ENCODE data around the gene RTN1.

The RTN1 gene

DNA sequence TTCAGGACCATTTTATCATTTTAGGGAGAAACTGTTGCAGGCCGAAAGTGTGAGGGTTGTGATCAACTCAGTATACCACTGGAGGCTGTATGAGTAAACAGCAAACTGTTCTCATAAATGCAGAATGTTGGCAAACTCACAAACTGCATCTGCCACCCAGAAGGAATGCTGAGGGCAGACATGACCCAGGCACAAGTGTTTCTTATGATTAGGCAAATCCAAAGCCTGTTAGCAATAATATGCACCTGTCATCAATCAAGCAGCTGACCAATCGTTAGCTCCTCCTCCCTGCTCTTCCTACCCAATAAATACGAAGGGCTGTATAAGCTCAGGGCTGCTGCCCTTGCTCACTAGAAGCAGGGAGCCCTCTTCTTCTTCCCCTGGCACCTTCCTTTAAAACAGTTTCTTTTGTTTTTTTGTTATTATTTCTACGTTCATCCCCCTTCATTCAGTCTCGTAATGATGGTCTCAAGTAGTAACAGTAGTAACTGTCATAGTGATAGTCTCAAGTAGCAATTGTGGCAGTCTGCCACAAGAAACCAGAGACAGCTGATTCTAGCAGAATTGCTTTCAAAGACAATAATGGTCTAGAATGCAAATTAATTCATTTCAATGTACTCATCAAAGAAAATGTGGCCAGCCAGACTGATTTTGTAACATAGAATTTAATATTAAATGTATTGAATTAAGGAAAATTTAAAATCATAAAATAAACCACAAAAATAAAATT, 278.8 kb downstream of the RTN1 start:
- in situ Hi-C loops (cut with MboI; ENCODE audit: low sequenced_read_pairs), result no loop called here
- H3K9me3 ChIP-seq, result no peaks in the 10 kb centered on the region
- H3K4me3 ChIP-seq, result no peak overlapping the region
- H3K4me1 ChIP-seq, result no peaks in the 10 kb centered on the region
- no peaks in the 10 kb centered on the region for H3K36me3 ChIP-seq (replicated peaks)
- H3K27me3 ChIP-seq (ENCODE audit: low read depth), result peaks cover 21% of the 10 kb centered on the region
- no peak for DNase-seq (ENCODE audit: low spot score in 2 of 2)

GRCh38 chr14:59588101-59588500, 282.5 kb downstream of the RTN1 start:
- Histone ChIP-seq H3K4me3 (no peak overlapping the region), H3K27me3 (ENCODE audit: low read depth) (peaks cover 42% of the 10 kb centered on the region), H3K36me3 (replicated peaks) (no peaks in the 10 kb centered on the region), H3K4me1 (no peaks in the 10 kb centered on the region), H3K9me3 (no peaks in the 10 kb centered on the region)
- in situ Hi-C loops (cut with MboI; ENCODE audit: low sequenced_read_pairs), result no loop called here
- no peak for DNase-seq (ENCODE audit: low spot score in 2 of 2)

DNA sequence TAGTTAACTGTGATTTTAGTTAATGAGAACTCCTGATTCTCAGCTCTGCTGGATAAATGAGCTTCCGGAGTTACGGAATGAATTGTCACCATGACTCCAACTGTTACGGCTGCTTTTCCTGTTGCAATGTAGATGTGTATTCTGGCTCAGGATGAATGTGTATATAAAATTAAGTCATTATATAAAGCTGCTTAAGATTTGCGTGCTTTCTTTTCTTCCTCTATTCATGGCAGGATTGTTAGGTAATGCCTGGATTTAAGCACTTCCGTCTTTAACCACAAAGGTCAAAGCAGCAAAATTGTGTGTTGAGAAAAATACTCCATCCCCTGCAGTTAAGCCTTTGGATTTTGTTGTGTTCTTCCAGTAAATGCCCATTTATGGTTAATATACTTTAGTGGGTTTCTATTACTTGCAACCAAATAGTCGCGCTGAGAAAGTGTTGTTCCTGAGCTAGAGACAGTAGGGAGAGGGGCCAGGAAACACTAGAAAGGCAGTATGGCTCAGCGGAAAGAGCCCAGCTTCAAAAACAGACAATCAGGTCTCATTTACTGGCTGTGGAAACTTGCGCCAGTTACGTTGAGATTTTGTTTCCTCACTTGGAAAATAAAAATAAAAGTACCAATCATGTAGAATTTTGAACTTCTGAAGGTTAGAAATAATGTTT, 284.6 kb downstream of the RTN1 start:
- peak in 1 of 2 experiments; percentile 52 for DNase-seq (ENCODE audit: low spot score in 2 of 2)
- Histone ChIP-seq H3K27me3 (ENCODE audit: low read depth) (peaks cover 43% of the 10 kb centered on the region), H3K9me3 (no peaks in the 10 kb centered on the region), H3K4me3 (no peak overlapping the region), H3K36me3 (replicated peaks) (no peaks in the 10 kb centered on the region), H3K4me1 (no peaks in the 10 kb centered on the region)
- in situ Hi-C loops (cut with MboI; ENCODE audit: low sequenced_read_pairs), result no loop called here

DNA sequence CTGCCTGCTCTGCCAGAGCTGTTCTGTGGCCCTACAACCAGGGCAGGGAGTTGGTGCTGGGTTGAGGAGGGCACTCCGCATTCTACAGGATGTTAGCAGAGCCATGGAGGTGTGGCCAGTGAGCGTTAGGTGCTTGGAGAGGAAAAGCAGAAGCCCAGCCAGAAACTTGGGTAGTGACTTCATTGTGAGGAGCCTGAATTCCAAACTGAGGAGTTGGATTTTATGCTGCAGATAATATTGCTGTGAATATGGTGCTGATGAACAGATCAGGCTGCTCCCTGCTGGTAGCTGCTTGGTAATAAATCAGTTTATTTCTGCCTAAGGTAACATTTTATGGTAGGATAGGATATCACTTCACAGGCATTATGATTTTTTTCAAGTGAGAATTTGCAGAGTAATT, 286.8 kb downstream of the RTN1 start:
- H3K4me1 ChIP-seq, result no peaks in the 10 kb centered on the region
- no peaks in the 10 kb centered on the region for H3K9me3 ChIP-seq
- H3K27me3 ChIP-seq (ENCODE audit: low read depth), result peaks cover 44% of the 10 kb centered on the region
- DNase-seq (ENCODE audit: low spot score in 2 of 2), result no peak
- no peaks in the 10 kb centered on the region for H3K36me3 ChIP-seq (replicated peaks)
- H3K4me3 ChIP-seq, result no peak overlapping the region
- in situ Hi-C loops (cut with MboI; ENCODE audit: low sequenced_read_pairs), result no loop called here

DNA sequence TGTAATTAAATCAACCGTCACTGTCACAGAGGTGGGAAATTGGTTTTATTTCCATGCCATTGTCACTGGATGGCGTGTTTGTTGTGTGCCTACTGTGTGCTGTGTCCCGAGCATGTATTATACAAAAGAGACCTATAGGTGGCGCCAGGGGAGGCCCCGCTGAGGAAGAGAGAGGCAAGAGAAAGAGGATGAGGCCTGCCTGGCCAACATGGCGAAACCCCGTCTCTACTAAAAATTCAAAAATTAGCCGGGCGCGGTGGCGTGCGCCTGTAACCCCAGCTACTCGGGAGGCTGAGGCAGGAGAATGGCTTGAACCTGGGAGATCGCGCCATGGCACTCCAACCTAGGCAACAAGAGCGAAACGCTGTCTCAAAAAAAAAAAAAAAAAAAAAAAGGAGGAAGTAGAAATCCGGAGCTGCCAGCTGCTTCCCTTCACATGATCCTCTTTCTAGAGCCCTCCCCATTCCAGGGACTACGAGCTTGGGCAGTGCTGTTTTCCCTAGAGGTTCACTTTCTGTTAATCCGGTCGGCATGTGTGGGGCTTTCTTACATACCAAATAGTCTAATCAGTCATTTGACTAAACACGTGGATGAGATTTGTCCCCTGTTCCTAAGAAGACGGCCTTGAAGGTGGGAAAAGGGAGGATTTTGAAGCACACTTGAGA, 287.6 kb downstream of the RTN1 start:
- no peak for DNase-seq (ENCODE audit: low spot score in 2 of 2)
- Histone ChIP-seq H3K27me3 (ENCODE audit: low read depth) (peaks cover 41% of the 10 kb centered on the region), H3K4me1 (no peaks in the 10 kb centered on the region), H3K9me3 (no peaks in the 10 kb centered on the region), H3K36me3 (replicated peaks) (no peaks in the 10 kb centered on the region), H3K4me3 (no peak overlapping the region)
- in situ Hi-C loops (cut with MboI; ENCODE audit: low sequenced_read_pairs), result no loop called here

GRCh38 chr14:59582161-59582560, 288.4 kb downstream of the RTN1 start:
- in situ Hi-C loops (cut with MboI; ENCODE audit: low sequenced_read_pairs), result no loop called here

GRCh38 chr14:59580911-59581310, 289.7 kb downstream of the RTN1 start:
- Histone ChIP-seq H3K36me3 (replicated peaks) (no peaks in the 10 kb centered on the region), H3K4me1 (no peaks in the 10 kb centered on the region), H3K4me3 (no peak overlapping the region), H3K27me3 (ENCODE audit: low read depth) (peaks cover 22% of the 10 kb centered on the region), H3K9me3 (no peaks in the 10 kb centered on the region)
- in situ Hi-C loops (cut with MboI; ENCODE audit: low sequenced_read_pairs), result no loop called here
- no peak for DNase-seq (ENCODE audit: low spot score in 2 of 2)

More at GRCh38 chr14:59582161-59582560, 288.4 kb downstream of the RTN1 start:
- Histone ChIP-seq H3K27me3 (ENCODE audit: low read depth) (peaks cover 33% of the 10 kb centered on the region), H3K4me1 (no peaks in the 10 kb centered on the region), H3K4me3 (no peak overlapping the region), H3K9me3 (no peaks in the 10 kb centered on the region), H3K36me3 (replicated peaks) (no peaks in the 10 kb centered on the region)
- DNase-seq (ENCODE audit: low spot score in 2 of 2), result no peak

GRCh38 chr14:59576332-59577294, 294.0 kb downstream of the RTN1 start, which contains the start of gene CCDC175:
CCDC175 (minus strand) TSS chr14:59576812; CDS start chr14:59576775, 37 bp downstream.
- Histone ChIP-seq H3K4me1 (no peaks in the 10 kb centered on the region), H3K36me3 (replicated peaks) (no peaks in the 10 kb centered on the region), H3K9me3 (no peaks in the 10 kb centered on the region), H3K27me3 (ENCODE audit: low read depth) (peaks cover 15% of the 10 kb centered on the region), H3K4me3 (peak within 1 kb of the TSS; percentile 31)
- peak; percentile 85 to 94 for DNase-seq (ENCODE audit: low spot score in 2 of 2)
- in situ Hi-C loops (cut with MboI; ENCODE audit: low sequenced_read_pairs), result no loop called here

DNA sequence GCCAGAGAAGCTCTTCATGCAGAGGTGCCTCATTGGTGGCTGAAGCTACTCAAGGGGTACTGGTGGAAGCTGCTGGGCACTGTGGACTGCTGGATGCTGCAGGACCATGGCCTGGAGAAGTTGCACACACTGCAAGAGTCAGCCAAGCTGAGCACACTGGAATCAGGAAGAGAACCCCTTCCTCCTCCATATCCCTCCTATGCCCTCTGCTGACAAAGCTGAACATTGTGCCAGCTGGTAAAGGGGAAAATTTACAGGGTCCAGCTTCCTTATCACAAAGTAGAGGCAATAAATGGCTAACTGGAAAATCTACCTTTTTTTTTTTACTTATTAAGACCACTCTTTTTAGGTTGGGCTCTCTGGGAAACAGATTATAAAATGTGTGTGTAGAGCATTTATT, 300.5 kb downstream of the RTN1 start:
- H3K4me3 ChIP-seq, result no peak overlapping the region
- no peaks in the 10 kb centered on the region for H3K9me3 ChIP-seq
- no peaks in the 10 kb centered on the region for H3K36me3 ChIP-seq (replicated peaks)
- H3K4me1 ChIP-seq, result no peaks in the 10 kb centered on the region
- DNase-seq (ENCODE audit: low spot score in 2 of 2), result no peak
- in situ Hi-C loops (cut with MboI; ENCODE audit: low sequenced_read_pairs), result no loop called here
- H3K27me3 ChIP-seq (ENCODE audit: low read depth), result peaks cover 25% of the 10 kb centered on the region

DNA sequence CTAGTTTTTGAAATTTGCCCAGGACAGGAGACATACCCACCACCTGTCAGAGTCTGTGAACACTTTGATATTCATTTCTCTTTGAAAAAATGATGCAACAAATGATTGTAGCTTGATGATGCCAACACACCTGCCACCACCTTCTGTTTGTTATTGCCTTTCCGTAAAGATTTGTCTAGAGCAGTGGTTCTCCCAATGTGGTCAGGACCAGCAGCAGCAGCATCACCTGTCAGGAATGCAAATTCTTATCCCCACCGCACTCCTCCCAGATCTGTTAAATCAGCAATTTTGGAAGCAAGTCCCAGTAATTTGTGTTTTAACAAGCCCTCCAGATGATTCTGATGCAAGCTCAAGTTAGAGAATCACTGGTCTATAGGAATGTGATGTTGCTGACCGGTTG, 303.9 kb downstream of the RTN1 start:
- no peaks in the 10 kb centered on the region for H3K4me1 ChIP-seq
- in situ Hi-C loops (cut with MboI; ENCODE audit: low sequenced_read_pairs), result no loop called here
- peaks cover 16% of the 10 kb centered on the region for H3K27me3 ChIP-seq (ENCODE audit: low read depth)
- no peaks in the 10 kb centered on the region for H3K36me3 ChIP-seq (replicated peaks)
- no peak overlapping the region for H3K4me3 ChIP-seq
- DNase-seq (ENCODE audit: low spot score in 2 of 2), result no peak
- no peaks in the 10 kb centered on the region for H3K9me3 ChIP-seq

GRCh38 chr14:59566296-59566695, 304.3 kb downstream of the RTN1 start:
- no peak overlapping the region for H3K4me3 ChIP-seq
- H3K36me3 ChIP-seq (replicated peaks), result no peaks in the 10 kb centered on the region
- H3K27me3 ChIP-seq (ENCODE audit: low read depth), result peaks cover 11% of the 10 kb centered on the region
- DNase-seq (ENCODE audit: low spot score in 2 of 2), result no peak
- H3K9me3 ChIP-seq, result no peaks in the 10 kb centered on the region
- no peaks in the 10 kb centered on the region for H3K4me1 ChIP-seq
- in situ Hi-C loops (cut with MboI; ENCODE audit: low sequenced_read_pairs), result no loop called here

DNA sequence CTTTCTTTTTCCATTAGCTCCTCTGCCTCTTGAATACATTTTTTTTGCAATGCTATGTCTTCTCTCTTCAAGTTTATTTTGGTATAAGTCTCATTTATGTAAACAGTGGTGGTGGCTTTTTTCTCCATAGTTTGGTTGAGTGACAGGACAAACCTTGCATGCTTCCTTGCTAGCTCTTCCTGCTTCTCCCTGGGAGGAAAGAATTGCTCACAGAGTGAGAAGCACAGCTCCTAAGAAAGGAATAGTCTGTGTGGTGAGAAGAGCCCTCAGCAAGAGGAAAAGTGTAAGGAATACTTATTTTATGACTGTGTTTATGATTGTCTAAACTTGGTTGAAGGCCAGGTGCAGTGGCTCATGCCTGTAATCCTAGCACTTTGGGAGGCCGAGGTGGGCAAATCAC, 305.5 kb downstream of the RTN1 start:
- Histone ChIP-seq H3K9me3 (no peaks in the 10 kb centered on the region), H3K4me3 (no peak overlapping the region), H3K36me3 (replicated peaks) (no peaks in the 10 kb centered on the region), H3K4me1 (no peaks in the 10 kb centered on the region), H3K27me3 (ENCODE audit: low read depth) (peaks cover 11% of the 10 kb centered on the region)
- DNase-seq (ENCODE audit: low spot score in 2 of 2), result no peak
- in situ Hi-C loops (cut with MboI; ENCODE audit: low sequenced_read_pairs), result no loop called here

GRCh38 chr14:59564366-59564765, 306.2 kb downstream of the RTN1 start:
- H3K36me3 ChIP-seq (replicated peaks), result no peaks in the 10 kb centered on the region
- no peaks in the 10 kb centered on the region for H3K4me1 ChIP-seq
- in situ Hi-C loops (cut with MboI; ENCODE audit: low sequenced_read_pairs), result no loop called here
- no peaks in the 10 kb centered on the region for H3K9me3 ChIP-seq
- peaks cover 11% of the 10 kb centered on the region for H3K27me3 ChIP-seq (ENCODE audit: low read depth)
- no peak overlapping the region for H3K4me3 ChIP-seq
- no peak for DNase-seq (ENCODE audit: low spot score in 2 of 2)

Measured in HAP-1 (cell line).